Uterus (tissue), 2 donors: ENCODE results near the gene FILIP1.

ENCODE experiments used
- CTCF ChIP-seq, 4 experiments: fragments of 200-600 bp in 2 of 4; fragments of 450-650 bp in 2 of 4; sonication (generic) in 2 of 4; IDR thresholded peaks; one replicate each; pipeline ENCODE4 v1.5.1; 2016 to 2019; ENCODE audit warnings: antibody characterized with exemption in 4 of 4, mild to moderate bottlenecking in 2 of 4, moderate library complexity in 1 of 4
- POLR2A ChIP-seq, 2 donors: fragments of 450-650 bp; IDR thresholded peaks; one replicate each; pipeline ENCODE4 v1.6.1; 2016; ENCODE audit warnings: antibody characterized with exemption in 2 of 2, mild to moderate bottlenecking in 1 of 2, moderate library complexity in 1 of 2

DNA sequence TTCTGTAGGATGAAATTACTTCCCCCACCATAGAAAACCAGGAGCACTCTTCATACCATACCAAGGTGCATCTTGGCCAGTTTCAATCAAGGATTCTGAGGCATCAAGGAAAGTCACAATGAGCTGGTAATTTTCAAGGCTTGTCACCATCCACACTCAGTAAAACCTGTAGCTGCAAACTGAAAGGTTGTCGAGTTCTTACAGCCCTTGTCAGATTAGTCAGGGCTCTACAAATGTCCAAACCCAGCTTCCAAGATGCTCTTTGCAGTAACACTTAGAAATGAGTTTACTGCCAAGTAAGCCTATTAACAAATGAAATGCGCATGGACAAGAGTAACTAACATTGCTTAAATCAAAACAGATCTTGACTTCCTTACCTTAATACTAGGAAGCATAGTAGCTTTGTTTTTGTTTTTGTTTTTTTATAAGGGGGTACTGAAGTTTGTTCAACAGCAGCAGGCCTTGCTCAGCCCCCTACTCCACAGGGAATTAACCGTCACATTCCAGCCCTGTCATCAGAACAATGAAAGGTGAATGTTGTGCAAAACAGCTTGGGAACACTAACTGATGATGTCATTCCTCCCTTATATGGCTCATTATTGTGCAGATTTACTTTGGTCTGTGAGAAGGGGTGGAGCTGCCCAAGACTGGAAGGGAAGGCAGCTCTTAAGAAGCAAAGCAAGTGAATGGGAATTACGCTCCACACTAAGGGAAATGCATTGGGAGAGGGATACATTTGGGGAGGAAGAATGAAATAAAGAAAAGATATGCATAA is 159.1 kb downstream of the FILIP1 start:
- TF ChIP-seq CTCF (IDR thresholded peaks at IDR 0.05) (no peak), POLR2A (IDR thresholded peaks at IDR 0.05) (no peak)
